Pulmonary artery endothelial cell (primary cell): Measurements from ENCODE around the gene DNAJB14. TPM values are rescaled to one million over a fixed set of nuclear protein-coding genes. Genes with fewer than 3 reads are reported as not detected.
A peak's percentile ranks its signal among the peaks of the same experiment; 100 is the strongest.
"Not testable (repeated sequence)": the region's sequence is repeated elsewhere in the genome, so short reads cannot be mapped to it uniquely, and the experiment has no call there.

Source experiments
- DNase-seq: peaks from one replicate; pipeline ENCODE4 v3.0.0-alpha.2; 2011; ENCODE audit warnings: low read depth, low spot score
- total RNA-seq: library from RNA; depleted of rRNA; stranded (reverse); fragments of >200 nt; gene quantifications from 2 replicates; pipeline ENCODE4 v1.2.3, GENCODE V29; 2014

The DNAJB14 gene
- total RNA-seq = 74.5 and 127 TPM in 2 replicates

DNA sequence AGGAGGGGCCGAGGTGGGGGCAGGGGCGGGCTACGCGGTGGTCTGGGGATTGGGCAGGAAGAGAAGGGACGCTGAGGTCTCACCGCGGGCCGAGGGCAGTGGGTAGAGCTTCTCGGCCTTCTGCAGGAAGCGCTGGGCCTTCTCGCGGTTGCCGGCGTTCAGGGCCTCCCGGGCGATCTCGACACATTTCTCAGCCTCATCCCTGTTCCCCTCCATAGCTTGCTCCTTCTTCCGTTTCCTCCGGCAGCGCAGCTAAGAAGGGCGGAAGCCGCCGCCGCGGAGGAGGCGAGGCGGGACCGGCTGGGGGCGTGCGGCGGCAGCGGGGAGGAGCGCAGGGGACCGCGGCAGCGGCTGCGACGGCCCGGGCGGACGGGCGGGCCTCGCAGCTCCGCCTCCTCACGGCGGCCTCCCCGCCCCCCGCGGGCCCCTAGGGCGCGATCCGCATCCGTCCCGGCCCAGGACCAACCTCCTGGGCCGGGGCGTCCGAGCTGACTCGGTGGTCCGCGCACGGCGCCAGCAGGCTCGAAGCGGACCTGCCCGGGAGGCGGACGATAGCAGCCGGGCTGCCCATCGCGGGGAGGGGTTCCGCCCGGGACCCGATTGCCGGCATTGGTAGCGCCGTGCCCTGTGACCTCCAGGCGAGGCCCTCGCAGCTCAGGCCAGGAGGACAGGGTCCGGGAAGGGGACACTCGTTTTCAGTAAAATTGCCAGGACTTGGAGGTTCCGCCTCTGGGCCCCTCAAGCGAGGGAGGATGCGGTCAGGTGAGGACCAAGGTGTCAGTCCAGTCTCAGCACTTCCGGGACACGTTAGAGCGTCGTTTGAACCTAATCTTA lies at the start of gene DNAJB14:
TSS of gene DNAJB14 (minus strand) at position 263 of the 834 bp plus-strand sequence. CDS start at position 216, 47 bp downstream.
- peak; percentile 41 for DNase-seq

DNA sequence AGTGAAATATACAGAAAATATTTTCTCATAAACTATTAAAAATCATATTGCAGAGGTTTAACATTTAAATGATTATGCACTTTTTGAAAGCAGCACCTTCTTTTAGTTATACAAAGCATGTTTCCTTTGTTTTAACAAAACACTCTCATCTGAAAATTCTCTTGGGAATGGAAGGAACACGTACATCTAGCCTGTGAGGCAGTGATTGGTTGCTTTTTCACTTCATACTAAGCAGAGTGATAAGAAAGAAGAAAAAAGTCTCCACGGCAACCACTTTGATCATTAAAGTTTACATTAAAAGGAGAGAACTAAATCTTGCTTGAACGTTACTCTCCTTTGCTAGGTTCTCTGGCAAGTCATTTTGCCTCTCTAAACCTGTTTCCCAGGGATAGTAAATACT lies 45.3 kb upstream of the DNAJB14 start:
- DNase-seq = no peak

- no peak for DNase-seq
Observed at GRCh38 chr4:99987681-99988080, 41.3 kb upstream of the DNAJB14 start.

- no peak for DNase-seq
Observed at GRCh38 chr4:99986792-99987191, 40.4 kb upstream of the DNAJB14 start.

- DNase-seq = no peak
Observed at GRCh38 chr4:99983289-99983943, 37.0 kb upstream of the DNAJB14 start.

DNA sequence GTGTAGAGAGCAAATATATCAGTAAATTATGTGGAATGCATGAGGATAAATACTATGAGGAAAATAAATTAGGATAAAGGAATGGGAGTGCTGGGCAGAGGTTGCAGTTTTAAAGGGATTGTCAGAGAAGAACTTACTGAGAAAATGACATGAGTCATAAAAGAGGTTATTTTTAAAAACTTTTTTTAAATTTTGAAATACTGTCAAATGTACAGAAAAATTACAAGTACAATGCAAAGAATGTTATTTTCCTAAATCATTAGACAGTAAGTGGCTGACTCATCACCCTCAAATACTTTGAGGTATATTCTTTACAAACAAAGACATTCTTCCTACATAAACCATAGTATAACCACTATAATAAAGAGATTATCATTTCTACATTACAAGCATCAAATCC lies 33.5 kb upstream of the DNAJB14 start:
- no peak for DNase-seq

DNA sequence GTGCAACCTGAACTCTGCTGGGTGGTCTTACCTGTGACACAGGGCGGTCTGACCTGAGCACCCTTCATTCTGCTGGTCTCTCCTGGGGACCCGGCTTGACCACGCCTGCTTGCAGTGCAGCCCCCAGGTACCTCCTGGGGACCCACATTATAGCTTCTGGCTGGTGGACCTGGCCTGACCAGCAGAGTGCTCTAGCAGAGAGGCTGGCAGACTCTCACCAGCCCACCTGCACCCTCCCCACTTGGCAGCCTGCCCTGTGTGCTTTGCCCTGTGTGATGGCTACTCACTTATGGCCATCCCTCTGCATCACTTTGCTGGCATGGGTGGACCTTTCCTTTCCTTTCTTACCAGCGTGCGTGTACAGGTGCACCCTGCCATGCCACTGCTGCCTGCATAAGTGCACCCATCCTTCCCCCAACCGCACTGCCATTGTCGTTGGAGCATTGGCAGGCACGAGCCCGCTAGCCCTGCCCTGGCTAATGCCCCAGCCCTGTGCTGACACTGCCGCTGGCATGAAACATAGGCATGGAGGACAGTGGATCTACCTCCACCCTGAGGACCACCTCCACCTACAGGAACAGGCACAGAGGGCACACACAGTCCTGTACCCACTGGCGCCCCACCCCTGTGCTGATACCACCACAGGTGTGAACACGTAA lies 25.2 kb upstream of the DNAJB14 start:
- no peak for DNase-seq

DNA sequence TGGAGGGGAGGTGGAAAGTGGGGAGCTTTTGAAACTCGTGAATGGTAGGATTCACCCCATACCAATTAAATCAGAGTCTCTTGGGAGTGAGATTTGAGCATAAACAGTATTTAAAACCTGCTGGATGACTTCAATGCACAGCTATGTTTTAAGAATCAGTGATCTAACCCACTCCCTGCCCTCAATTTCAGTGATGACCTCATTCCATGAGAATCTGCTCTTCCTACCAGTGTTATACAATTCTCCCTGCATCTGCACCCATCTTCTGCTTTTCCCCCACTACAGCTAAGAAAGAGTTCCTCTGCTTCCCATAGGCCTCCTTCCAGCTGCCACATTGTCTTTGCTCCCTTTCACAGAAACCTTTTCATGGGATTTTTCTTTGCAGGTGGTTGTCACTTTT lies 21.9 kb upstream of the DNAJB14 start:
- DNase-seq = no peak

DNA sequence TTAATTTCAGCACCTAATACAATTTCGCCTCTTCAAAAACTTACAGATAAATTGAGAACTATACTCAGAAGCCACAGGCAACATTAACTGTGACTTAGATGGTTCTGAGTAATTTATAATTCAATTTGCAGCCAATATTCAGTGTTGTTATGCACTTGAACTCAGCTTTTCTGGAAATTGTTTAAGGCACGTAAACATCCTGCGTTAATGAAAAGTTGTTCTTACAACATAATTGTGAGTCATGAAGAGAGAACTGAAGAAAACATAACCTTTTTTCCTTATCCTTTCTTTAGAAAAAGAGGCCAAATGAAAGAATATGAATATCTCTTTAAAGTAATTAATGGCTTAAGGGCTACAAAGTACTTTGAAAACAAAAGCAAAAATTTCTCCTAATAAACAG lies 20.3 kb upstream of the DNAJB14 start:
- no peak for DNase-seq

- DNase-seq = no peak
Observed at GRCh38 chr4:99965674-99966350, 19.4 kb upstream of the DNAJB14 start.

GRCh38 chr4:99965173-99965572 lies 18.8 kb upstream of the DNAJB14 start:
- no peak for DNase-seq

DNA sequence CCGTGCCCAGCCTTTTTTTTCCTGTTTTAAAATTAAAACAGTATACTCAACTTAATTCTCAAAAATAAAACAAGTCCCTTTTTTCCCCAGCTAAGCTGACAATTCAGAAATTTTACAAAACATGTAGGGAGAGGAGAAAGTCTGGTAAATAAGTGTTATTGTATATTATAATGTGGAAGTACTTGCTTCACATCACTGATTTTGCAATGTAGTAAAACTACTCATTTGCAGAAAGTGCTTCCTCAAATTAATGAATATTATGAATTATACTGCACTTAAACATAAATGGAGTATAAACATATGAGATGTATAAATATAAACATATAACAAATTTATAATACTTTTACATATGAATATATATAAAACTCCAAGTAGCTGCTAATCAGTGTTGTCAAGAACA lies 15.3 kb upstream of the DNAJB14 start:
- DNase-seq = no peak

DNA sequence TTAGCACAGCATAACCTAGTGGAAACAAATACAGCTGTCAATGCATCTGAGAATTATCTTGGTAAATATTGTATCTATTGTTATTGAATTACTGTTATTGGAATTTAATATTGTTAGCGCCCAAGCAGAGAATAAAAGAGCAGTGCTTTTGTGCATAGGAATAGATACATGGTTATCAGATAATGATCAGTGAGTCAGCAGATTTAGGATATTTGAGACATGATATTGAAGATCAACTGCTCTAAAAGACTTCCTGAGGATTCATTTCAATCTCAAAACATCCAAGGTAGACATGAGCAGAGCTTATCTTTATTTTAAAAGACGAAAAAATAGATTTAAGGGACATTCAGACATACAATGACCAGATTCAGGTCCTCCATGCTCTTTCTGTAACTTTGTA lies 14.2 kb upstream of the DNAJB14 start:
- no peak for DNase-seq

DNA sequence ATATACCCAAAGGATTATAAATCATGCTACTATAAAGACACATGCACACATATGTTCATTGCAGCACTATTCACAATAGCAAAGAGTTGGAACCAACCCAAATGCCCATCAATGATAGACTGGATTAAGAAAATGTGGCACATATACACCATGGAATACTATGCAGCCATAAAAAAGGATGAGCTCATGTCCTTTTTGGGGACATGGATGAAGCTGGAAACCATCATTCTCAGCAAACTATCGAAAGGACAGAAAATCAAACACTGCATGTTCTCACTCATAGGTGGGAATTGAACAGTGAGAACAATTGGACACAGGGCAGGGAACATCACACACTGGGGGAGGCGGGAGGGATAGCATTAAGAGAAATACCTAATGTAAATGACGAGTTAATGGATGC lies 11.8 kb upstream of the DNAJB14 start:
- not testable (repeated sequence) for DNase-seq

GRCh38 chr4:99950913-99951254 lies 4.5 kb upstream of the DNAJB14 start:
- DNase-seq = no peak

- DNase-seq = peak; percentile 97
Observed at GRCh38 chr4:99949999-99950912, 3.8 kb upstream of the DNAJB14 start, which contains the start of gene H2AZ1. Gene H2AZ1 (minus strand): TSS chr4:99950275. CDS start chr4:99950170, 105 bp downstream.

DNA sequence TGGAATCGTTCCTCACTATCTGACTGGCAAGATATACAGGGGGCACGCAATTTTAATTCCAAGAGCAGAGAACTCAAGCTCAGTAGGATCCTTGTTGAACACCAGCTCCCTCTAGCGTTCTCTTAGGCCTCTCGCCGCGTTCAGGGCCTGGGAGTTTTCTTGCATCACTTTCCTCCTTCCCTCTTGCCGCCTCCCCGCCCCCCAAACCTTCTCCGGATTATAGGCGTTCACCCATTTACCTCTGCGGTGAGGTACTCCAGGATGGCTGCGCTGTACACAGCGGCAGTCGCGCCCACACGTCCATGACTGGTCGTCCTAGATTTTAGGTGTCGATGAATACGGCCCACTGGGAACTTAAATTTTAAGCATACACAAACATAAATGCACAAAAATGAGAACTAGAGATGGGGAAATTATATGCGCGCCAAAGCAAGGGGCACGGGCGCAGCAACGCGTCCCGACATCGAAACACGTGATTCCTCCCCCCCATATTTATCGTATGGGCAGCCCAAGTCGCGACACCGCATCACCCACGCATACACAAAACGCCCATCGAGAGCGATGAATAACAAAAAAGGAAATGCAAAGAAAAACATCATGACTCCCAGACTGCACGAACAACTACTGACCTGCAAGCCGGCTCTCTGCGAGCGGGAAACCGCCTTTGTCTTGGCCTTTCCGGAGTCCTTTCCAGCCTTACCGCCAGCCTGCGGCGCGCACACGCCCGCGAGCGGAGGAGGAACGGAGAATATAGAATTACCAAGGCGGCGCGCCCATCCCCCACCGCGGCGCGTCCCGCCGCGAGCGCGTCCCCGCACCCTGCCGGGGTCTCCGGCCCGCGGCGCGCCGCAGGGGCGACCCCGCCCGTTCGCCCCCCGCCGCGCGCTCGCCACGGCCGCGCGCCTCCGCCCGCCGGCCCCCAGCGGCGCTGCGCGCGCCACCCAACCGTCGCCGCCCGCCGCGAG lies 2.9 kb upstream of the DNAJB14 start:
- DNase-seq = peak; percentile 80

DNA sequence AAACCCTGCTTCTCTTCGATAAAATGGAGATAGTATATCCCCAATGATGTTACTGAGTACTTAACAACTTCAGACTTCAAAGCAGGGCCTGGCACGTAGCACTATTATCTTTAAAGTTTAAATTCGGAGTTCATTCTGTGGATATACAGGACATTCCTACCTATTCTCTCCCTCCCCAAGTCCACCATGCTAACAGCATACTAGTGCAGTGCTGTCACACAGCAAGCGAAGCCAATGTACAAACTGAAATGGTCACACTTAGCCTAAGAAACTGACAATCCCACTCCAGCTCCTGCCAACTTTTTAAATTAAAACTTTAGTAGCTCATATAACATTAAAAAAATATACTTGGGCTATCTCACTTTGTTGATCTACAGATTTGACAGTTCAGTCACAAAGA lies 1.2 kb upstream of the DNAJB14 start:
- DNase-seq = no peak

- no peak for DNase-seq
Observed at GRCh38 chr4:99947190-99947578, 766 bp upstream of the DNAJB14 start.
